GM18867 (cell line): ENCODE results near the gene SPON2.

ENCODE experiments used
- ATAC-seq: cut with Tn5 transposase; IDR thresholded peaks from one replicate; pipeline ENCODE4 v1.9.1; 2021; ENCODE audit warnings: mild to moderate bottlenecking, moderate library complexity; ENCODE audit not compliant: unreplicated experiment

The SPON2 gene

DNA sequence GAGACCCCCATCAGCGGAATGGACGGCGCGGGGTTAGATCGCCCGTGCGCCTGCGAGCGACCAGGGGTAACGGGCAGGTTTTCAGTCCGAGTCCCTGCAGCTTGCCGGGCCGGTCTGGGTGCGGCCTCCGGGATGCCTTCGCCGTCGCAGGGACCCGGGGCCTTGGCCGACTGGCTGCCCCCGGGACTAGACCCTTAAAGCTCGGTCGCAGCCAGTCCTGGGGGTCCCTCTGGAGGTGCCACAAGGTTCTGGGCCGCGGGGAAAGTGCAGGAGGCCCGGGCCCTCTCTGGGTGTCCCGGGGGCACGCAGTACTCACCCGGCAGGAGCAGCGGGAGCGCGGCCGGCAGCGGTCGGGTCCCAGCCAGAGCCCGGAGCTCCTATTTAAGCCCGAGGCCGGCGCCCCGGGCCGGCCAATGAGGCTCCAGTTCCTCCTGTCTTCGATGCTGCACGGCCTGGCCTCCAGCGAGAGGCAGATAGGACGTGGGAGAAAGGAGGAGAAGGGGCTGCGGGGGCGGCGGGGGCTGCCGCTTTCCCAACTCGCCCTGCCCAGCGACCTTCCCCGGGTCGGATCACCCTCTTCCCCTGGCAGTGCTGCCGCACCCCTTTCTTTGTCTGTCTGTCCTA lies at the start of gene SPON2:
SPON2 (minus strand) TSS at position 356 of the 624 bp plus-strand sequence.
- no peak for ATAC-seq

DNA sequence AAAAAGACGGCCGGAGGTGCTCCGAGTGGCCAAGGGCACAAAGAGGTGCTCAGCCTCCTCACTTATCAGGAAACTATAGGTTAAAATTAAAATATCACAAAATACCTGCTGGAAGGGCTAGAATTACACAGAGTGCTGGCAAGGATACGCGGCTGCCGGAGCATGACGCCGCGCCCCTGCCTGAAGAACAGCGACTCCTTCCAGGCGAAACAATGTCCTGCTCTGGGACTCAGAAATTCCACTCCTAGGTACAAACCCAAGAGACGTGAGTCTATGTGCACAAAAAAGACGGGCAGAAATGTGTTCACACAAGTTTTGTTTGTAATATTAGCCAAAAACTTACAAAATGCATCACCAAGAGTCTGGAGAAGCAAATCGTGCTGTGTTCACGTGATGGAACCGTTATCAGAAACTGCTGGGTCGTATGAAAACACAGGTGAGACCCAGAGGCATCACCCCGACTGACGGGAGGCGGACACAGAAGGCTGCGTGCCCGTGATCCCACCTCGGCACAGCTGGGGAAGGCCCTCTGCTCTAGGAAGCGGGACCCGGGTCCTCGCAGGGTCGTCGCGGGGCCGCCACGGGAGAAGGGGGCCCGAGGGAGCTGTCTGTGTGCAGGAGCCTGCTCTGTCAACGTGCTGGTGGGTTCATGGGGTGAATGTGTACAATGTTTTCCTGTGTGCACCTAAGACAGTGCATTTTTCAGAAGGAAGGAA lies 48.9 kb upstream of the SPON2 start:
- ATAC-seq = no peak

DNA sequence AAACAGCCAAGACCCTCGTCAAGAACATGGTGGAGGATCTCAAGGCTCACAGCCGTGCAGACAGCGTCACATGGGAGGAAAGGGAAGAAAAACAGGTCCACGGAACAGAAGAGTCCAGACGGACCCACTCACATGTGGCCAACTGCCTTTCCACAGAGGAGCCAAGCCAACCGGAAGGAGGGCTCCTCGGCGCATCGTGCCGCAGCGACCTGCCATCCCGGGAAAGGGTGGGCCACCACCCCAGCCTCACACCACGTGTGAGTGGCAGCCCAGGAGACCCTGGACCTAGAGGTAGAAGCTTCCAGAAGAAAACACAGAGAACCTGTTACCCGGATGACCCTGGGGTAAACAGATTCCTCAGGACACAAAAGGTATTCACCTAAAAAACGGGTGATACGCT lies 48.2 kb upstream of the SPON2 start:
- ATAC-seq = no peak

DNA sequence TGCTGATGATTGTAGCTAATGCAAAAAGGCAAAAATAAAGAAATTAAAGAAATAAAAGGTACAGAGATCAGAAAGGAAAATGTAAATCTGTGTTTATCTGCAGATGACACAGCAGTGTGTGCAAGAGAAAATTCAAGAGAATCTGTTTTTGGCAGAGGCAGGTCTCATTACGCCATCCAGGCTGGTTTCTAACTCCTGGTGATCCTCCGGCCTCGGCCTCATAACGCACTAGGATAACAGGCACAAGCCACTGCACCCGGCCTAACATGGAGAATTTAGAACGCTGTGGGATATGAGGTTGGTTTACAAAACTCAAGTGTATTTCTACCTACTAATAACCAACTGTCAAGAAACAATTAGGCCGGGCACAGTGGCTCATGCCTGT lies 47.2 kb upstream of the SPON2 start:
- ATAC-seq = no peak

DNA sequence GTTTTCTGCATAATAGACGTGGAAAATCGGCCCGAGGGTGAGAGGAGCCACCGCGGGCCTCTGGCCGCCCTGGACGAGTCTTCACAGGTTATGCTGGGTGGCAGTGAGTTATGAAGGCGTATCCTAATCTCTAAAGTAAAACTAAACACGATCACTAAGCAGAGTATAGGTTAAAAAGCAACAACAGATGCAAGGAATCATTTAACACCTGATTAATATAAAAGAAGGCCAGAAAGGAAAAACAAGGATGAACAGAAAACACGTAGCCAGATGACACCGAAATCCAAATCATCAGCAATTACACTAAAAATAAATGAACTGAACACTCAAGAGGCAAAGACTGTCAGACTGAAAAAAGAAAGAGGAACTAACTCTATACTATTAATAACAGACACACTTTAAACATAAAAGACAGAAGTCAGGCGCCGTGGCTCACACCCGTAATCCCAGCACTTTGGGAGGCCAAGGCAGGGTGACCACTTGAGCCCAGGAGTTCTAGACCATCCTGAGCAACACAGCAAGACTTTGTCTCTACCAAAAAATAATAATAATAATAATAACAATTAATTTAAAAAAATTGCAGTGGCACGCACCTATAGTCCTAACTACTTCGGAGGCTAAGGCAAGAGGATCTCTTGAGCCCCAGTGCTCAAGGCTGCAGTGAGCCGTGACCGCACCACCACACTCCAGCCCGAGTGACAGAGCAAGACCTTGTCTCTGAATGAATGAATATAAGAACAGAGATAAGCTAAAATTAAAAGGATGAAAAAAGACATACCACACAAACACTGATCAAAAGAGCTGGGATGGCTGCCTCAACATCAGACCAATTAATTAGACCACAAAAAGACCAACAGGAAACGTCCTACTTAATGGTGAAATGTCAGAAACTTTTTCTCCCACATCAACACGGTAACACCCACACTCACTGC lies 46.5 kb upstream of the SPON2 start:
- peak; percentile 64 for ATAC-seq

DNA sequence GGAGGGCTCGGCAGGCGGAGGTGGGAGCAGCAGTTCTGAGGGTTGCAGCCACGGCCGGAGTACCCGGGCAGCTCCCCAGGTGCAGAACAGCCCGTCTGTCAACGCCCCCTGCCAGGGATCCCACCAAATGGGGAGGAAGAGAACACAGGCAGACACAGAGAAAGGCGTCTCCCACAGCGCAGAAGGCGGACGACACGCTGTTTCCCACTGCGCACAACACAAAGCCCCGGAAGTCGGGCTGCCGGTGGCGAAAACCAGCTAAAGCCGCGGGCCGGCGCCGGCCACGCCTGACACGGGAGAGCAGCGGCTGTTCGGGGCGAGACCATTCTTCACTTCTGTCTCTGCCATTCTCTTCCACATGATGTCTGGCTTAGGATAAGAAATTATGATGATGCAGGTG lies 45.0 kb upstream of the SPON2 start:
- ATAC-seq = no peak

DNA sequence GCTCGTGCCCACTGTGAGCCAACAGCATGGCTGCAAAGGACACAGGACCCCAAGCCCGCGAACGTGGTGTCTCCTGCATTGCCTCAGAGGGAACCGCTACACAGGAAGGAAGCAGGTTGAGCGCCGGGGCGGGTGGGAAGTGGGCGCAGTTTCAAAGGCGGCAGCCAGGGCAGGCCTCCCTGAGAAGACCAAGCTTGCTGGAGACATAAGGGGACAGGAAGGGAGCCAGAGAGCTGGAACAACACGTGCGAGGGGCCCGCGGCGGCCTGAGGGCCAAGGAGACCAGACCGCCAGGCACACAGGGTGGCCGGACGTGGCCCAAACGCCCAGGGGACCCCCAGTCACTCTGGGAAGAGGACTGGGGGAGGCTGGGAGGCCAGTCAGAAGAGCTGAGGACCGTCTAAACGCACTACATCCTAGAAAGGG lies 44.5 kb upstream of the SPON2 start:
- no peak for ATAC-seq

DNA sequence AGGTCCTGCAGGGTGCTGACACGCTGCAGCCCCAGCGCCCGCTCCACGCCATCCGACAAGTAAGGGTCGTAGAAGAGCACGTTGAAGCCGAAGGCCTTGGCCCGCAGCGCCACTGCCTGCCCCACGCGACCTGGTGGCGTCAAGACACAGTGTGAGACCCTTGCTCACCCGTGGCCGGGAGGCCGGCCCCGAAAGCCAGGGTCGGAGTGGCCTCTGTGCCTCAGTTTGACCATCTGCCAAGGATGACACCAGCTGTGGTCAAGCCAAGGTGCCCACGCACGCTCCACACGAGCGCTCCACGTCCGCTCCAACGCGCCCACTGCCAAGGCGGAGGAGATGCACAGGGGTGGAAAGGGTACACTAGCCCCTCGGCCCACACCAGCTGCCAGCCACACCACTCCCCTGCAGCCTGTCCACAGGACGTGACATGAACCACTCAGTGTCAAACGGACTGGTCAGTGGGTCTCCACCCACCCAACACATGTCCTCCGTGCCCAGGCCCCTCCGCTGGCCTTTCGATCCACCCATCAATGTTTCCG lies 43.8 kb upstream of the SPON2 start:
- no peak for ATAC-seq

DNA sequence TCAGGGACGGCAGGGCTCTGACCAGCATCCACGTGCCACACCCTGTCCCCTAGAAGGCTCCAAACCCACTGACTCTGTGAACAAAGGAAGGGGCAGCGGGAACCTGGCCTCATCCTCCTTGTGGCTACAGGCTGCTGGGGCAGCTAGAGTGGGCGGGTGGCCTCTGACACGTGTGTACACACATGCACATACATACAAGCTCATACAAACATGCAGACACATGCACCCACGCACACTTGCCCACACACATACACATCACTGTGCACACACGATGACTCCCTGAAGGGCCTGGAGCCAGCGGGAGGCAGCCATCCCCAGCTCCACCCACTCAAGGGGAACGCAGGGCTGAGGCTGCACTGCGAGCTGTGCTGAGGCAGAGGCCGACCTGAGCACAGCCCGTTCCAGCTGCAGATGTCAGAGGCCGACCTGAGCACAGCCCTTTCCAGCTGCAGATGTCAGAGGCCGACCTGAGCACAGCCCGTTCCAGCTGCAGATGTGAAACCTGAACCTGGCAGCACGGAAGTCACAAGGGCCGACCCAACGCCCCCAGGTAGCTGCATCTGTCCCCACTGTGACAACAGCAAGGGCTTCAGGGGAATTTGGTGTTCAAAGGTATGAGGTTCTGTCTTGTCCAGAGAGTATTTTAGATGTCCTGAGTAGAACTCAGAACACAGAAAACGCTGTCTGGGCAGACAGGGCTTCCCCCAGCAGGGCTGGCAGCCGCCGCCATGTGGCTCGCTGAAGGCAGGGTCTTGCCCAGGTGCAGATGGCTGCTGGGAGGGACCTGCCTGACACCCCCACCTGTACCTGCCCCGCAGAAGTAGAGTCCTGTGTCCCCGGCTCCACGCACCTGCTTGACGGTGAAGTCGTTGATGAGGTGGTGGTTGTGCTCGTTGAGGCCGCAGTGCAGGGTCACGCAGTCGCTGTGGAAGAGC lies 43.0 kb upstream of the SPON2 start:
- ATAC-seq = peak; percentile 41

DNA sequence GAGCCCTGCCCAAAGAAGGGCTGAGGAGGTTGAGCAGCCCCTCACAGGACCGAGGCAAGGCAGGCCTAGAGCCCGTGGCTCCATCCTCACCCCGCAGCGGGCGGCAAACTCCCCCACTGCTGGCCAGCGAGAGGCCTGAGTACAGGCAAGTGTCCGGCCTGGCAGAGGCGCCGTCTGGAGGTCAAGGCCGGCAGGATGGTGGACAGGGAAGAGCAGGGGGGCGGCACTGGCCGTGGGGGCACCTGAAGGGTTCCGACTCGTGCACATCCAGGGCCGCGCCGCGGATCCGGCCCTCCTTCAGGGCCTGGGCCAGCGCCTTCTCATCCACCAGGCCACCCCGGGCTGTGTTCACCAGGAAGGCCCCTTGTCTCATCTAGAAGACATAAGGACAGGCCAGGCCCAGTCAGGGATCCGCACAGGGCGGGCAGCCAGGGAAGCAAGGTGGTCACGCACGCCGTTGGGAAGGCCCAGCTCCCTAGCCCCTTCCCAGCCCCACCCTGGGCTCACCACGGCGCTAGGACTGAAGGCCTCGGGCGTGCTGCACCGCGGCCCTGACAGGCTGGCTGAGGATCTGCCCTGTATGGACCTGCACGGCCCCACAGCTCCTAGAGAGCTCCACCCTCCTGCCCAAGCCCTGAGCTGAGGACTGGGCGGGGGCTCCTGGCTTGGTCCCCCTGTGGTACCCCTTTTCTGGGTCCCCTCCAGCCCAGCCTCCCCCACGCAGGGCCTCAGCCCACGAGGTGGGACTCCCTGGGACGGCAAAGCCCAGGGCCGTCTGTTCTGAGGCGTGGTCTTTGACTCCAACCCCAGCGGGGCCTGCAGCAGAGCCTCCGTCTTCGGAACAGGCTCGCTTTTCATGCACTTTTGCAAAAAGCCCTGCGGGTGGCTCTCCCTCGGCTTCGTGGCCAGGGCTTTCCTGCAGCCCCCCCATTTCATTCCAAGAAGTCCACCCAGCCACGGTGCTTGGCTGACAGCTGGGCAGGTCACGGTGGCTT lies 42.0 kb upstream of the SPON2 start:
- no peak for ATAC-seq

DNA sequence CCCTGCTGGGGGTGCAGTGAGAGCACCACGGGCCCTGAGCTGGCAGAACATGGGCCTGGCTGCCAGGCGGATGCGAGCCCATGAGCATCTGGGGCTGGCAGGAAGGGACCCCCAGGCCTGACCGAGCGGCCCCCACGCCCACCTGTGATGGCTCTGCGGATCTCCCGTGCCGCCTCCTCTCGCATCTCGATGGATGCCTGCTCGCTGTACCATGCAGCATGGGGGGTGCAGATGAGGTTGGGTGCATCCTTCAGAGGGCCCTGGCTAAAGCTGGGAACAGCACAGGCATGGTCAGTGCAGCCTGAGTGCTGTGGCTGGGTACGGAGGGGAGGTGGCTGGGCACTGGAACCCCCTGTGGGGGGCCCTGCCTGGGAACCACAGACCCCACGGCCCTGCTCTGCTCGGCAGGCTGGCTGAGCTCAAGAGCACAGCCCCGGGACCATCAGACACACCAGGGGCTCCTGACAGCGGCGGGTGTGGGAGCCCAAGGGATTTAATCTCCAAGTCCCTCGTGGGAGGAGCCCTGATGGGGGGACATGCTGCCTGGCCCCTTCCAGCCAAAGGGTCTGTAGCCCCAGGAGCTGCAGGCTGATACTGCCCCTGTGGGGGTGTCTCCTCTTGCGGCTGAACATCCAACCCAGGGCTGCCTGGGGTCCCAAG lies 41.1 kb upstream of the SPON2 start:
- ATAC-seq = no peak

DNA sequence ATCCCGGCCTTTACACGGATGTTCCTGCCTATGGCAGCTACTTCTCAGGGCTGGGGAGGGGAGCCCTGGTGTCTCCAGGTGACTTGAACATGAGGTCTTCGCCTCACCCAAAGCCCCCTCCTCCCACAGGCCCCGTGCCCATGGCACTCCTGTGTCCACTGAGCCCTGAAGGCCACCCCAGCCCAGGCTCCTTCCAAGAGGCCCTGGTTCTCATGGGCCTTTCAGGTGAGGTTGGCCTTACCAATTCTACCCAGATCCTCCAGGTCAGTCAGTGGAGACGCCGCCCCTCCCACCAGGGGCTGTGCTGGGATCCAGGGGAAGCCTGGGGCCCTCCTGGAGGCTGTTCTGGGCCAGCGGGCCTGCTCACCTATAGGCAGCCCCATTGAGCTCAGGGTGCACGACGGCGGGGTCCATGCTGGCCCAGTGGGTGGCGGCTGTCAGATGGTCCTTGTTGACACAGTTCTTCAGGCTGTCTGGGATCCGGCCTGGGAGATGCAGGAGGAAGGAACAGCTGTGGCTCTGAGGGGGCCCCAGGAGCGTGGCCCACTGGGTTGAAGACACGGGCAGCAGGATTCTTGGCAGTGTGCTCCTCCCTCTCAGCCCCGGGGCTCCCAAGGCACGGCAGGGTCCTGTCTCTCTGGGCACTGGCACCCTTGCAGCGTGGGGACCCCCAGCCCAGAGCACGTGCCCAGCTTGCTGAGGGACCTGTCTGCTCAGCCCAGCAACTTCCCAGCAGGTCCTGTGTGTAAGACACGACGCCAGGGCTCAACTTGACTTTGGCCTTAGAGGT lies 40.4 kb upstream of the SPON2 start:
- ATAC-seq = no peak

DNA sequence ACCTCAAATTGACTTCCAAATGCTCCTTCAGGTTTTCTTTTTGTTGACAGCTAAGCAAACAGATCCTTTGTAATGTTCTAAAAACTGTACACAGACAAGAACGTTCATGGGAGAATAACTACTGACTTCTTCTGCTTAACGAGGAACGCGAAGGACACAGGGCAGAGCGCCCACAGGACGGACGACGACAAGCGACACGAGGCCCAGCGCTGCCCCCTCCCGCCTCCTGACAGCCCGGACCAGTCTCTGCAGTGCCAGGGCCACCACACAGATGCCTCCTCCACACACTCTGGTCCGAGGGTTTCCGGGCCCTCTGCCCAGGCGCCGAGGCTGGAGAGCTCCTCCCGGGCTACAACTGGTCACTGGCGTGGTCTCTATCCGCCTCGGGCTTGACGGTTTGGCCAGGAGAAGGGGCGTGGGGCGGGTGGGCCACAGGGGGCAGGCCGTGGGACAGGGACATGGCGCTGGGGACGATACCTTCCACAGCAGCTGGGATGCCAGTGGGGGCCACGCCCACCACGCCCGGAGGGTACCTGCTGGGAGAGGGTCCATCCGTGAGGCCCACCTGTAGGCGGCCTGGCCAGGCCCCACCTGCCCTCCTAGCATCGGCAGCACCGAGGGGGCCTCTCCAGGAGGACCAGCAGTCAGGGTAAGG lies 39.6 kb upstream of the SPON2 start:
- no peak for ATAC-seq

DNA sequence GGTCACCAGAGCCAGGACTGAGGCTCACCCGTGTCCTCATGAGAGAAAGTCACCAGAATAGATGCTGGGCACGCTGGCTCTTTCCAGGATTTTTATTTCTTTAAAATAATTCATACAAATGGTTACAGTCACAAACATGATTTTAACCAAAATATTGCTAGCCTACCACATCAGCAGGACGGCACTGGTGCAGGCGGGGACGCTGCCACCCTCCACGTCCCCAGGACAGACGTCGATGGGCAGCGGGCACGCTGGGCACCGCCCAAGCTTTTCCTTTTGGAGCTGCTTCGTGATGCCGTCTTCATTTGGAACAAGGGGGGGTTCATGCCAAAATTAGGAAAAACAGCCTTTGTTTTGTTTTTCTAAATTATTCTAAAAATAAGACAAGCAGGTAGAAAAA lies 39.0 kb upstream of the SPON2 start:
- no peak for ATAC-seq

DNA sequence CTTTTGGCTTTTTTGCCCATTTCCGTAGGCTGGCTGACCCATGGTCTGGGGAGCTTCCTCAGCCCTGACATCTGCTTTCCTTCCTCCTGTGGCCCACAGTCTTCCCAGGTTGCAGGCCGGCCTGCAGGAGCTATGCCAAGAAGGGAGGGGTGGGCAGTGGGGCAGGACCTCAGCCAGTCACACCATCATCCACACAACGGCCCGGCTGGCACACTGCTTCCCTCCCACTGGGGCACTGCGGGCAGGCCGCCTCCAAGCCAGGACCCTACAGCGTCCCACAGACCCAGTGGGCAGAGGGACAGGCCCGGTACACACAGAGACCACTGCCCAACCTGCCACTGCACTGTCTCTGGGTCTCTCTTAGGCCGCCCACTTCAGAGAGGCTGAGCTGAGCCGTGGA lies 38.6 kb upstream of the SPON2 start:
- ATAC-seq = no peak

DNA sequence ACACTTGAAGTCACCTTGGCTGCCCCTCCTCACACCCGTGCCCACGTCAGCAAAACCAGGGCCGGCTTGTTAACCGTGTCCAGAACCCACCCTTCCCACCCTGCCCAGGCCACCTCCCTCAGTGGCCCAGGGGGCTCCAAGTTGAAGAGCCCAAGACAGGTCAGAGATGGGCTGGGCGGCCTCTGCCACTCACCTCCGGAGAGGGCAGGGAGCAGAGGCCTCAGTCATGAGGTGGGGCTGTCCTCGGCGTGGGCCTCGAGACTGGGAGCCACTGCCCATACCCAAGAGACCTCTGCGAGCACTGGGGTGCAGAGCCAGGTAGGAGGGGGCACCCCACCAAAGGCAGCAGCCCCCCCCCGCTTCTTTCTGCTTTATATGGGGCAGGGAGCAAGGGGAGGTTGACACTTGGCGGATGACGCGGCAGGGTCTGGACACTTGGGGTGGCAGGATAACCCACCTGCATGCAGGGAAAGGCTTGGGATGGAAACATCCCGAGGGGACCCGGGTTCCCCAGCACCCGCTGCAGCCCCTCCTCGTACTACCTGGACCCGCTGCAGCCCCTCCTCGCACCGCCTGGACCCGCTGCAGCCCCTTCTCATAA lies 38.0 kb upstream of the SPON2 start:
- no peak for ATAC-seq

DNA sequence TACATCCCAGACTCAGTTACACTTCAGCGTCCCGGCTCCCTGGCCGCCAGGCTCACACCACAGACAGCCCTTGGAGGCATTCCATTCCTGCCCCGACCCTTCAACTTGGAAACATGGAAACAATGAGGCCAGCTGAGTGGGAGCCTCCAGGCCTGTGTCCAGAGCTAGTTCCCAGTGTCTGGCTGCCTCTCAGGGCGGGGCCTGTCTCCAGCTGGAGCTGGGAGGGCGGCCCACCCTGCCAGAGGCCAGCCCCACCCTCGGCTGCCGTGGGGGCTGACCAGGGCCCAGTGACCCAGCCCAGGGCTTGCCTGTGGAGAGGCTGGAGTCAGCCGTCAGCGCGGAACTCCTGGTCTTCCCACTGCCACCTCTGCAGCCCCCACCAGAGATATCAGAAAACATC lies 37.4 kb upstream of the SPON2 start:
- no peak for ATAC-seq
